Measurements from ENCODE around the gene YY1.
A peak's percentile ranks its signal among the peaks of the same experiment; 100 is the strongest.
"Not testable (repeated sequence)": the region's sequence is repeated elsewhere in the genome, so short reads cannot be mapped to it uniquely, and the experiment has no call there.

Gene YY1

GRCh38 chr14:100246809-100247428, 8.0 kb downstream of the YY1 start:
- DNase-seq: peak; percentile 51

- no peak for DNase-seq
These were observed 12.0 kb downstream of the YY1 start for GRCh38 chr14:100250732-100251465.

GRCh38 chr14:100252684-100253083, 13.7 kb downstream of the YY1 start:
- DNase-seq: no peak

- DNase-seq: no peak
These were observed 17.5 kb downstream of the YY1 start for GRCh38 chr14:100256339-100256895.

GRCh38 chr14:100261621-100262020, 22.7 kb downstream of the YY1 start:
- DNase-seq: no peak

GRCh38 chr14:100262545-100262944, 23.6 kb downstream of the YY1 start:
- no peak for DNase-seq

GRCh38 chr14:100263141-100263540, 24.2 kb downstream of the YY1 start:
- no peak for DNase-seq

- no peak for DNase-seq
These were observed 29.0 kb downstream of the YY1 start for GRCh38 chr14:100267990-100268389.

- no peak for DNase-seq
These were observed 29.8 kb downstream of the YY1 start for GRCh38 chr14:100268591-100269207.

GRCh38 chr14:100271247-100271939, 32.4 kb downstream of the YY1 start:
- DNase-seq: no peak

GRCh38 chr14:100274250-100274649, 35.3 kb downstream of the YY1 start:
- DNase-seq: no peak

- DNase-seq: no peak
These were observed 36.3 kb downstream of the YY1 start for GRCh38 chr14:100275214-100275613.

GRCh38 chr14:100278702-100279101, 39.8 kb downstream of the YY1 start:
- DNase-seq: peak; percentile 38

- DNase-seq: no peak
These were observed 40.2 kb downstream of the YY1 start for GRCh38 chr14:100279133-100279532.

- no peak for DNase-seq
These were observed 40.6 kb downstream of the YY1 start for GRCh38 chr14:100279563-100279962.

GRCh38 chr14:100281286-100282082, 42.5 kb downstream of the YY1 start:
- DNase-seq: no peak

- no peak for DNase-seq
These were observed 43.1 kb downstream of the YY1 start for GRCh38 chr14:100282083-100282350.

GRCh38 chr14:100282766-100283419, 43.9 kb downstream of the YY1 start:
- DNase-seq: no peak

- not testable (repeated sequence) for DNase-seq
These were observed 44.5 kb downstream of the YY1 start for GRCh38 chr14:100283436-100283835.

GRCh38 chr14:100283984-100284881, 45.3 kb downstream of the YY1 start:
- DNase-seq: no peak

Measured in 8988T (cell line).